ENCODE measurements around the gene TSPAN7. TPM values are rescaled to one million over a fixed set of nuclear protein-coding genes. Genes with fewer than 3 reads are reported as not detected.

TSPAN7 gene
- total and polyA plus RNA-seq, 2 donors from 2014 or later, result 44.9 to 98.3 TPM

DNA sequence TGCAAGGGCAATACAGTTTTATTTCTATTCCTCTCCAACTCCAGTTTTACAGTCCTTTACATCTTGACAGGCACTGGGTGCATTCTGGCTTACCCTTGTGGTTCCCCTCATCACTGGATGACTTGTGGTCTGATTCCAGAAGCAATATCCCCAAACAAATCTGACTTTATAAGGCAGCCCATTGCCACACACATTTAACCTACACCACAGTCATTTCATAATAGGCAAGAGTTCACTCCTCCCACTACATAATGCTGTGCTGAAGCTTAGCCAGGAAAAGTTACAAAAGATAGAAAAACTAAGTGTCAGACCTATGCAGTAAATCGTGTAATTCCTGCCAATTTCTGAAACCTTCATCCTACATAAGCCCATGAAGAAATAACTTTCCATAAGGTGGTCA, 157.0 kb downstream of the TSPAN7 start:
- FAIRE-seq (no peak), DNase-seq (no peak)
- H3K9me3 ChIP-seq (ENCODE audit: control insufficient read depth in 2 of 3, insufficient read depth in 1 of 3, low read length in 3 of 3), result no peaks in the 10 kb centered on the region
- no peaks in the 10 kb centered on the region for H3K4me1 ChIP-seq (ENCODE audit: control insufficient read depth in 2 of 3, insufficient read depth in 2 of 3, low read depth in 1 of 3, low read length in 3 of 3)
- intact Hi-C loops (cut with DNase I), result no loop called here
- H3K36me3 ChIP-seq (ENCODE audit: control insufficient read depth in 2 of 3, insufficient read depth in 3 of 3, low read length in 3 of 3), result no peaks in the 10 kb centered on the region
- H3K4me3 ChIP-seq (ENCODE audit: low read length in 3 of 3), result no peak overlapping the region
- H3K27ac ChIP-seq (ENCODE audit: low read depth in 2 of 2, low read length in 2 of 2), result no peak overlapping the region
- TF ChIP-seq, protein P1, sequence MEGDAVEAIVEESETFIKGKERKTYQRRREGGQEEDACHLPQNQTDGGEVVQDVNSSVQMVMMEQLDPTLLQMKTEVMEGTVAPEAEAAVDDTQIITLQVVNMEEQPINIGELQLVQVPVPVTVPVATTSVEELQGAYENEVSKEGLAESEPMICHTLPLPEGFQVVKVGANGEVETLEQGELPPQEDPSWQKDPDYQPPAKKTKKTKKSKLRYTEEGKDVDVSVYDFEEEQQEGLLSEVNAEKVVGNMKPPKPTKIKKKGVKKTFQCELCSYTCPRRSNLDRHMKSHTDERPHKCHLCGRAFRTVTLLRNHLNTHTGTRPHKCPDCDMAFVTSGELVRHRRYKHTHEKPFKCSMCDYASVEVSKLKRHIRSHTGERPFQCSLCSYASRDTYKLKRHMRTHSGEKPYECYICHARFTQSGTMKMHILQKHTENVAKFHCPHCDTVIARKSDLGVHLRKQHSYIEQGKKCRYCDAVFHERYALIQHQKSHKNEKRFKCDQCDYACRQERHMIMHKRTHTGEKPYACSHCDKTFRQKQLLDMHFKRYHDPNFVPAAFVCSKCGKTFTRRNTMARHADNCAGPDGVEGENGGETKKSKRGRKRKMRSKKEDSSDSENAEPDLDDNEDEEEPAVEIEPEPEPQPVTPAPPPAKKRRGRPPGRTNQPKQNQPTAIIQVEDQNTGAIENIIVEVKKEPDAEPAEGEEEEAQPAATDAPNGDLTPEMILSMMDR (IDR thresholded peaks at IDR 0.05; ENCODE audit: borderline replicate concordance, extremely low read depth, insufficient read depth), result no peak
- H3K9ac ChIP-seq (ENCODE audit: low read length in 3 of 3), result no peak overlapping the region
- H3K27me3 ChIP-seq (ENCODE audit: control insufficient read depth, insufficient read depth, low read length), result no peaks in the 10 kb centered on the region

DNA sequence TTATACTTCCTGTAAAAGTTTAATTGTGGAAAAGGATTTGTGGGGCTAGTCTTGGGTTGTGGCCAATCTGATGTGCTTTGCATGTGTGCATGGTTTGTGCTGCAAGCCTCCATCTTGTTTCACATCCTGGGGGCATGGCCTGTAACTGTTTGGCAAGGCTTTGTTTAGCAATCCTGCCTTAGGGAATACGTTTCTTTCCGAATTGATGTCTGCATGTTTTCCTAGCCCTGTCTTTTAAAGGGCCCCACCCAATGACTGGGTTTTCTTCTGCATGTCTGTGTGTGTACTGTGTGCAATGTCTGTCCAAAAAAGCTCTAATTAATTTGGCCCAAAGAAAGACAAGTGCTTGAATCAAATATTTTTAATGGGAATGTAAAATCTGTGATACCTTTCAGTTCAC, 165.3 kb downstream of the TSPAN7 start:
- TF ChIP-seq, protein P1 (IDR thresholded peaks at IDR 0.05; ENCODE audit: borderline replicate concordance, extremely low read depth, insufficient read depth), result no peak
- no peaks in the 10 kb centered on the region for H3K36me3 ChIP-seq (ENCODE audit: control insufficient read depth in 2 of 3, insufficient read depth in 3 of 3, low read length in 3 of 3)
- no peaks in the 10 kb centered on the region for H3K9me3 ChIP-seq (ENCODE audit: control insufficient read depth in 2 of 3, insufficient read depth in 1 of 3, low read length in 3 of 3)
- intact Hi-C loops (cut with DNase I), result no loop called here
- H3K9ac ChIP-seq (ENCODE audit: low read length in 3 of 3), result no peak overlapping the region
- no peak for FAIRE-seq
- DNase-seq, result no peak
- no peak overlapping the region for H3K27ac ChIP-seq (ENCODE audit: low read depth in 2 of 2, low read length in 2 of 2)
- no peaks in the 10 kb centered on the region for H3K4me1 ChIP-seq (ENCODE audit: control insufficient read depth in 2 of 3, insufficient read depth in 2 of 3, low read depth in 1 of 3, low read length in 3 of 3)
- no peaks in the 10 kb centered on the region for H3K27me3 ChIP-seq (ENCODE audit: control insufficient read depth, insufficient read depth, low read length)
- H3K4me3 ChIP-seq (ENCODE audit: low read length in 3 of 3), result no peak overlapping the region

DNA sequence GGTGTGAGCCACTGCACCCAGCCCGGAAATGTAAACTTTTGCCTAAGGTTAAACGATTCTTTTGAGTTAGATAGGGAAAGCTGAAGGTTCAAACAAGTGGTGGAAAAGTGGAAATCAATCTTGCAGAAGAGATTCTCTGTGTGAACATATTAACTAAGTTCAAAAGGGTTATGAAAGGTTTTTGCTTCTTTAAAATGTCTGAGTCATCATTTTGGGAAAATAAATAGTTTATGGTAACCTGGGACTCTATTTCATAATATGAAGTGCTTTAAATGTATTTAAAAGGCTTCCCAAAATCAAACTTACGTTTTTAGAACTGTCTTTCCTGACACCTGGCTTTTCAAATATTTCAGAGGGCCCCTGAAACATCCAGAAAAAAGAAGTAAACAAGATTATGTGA, 166.3 kb downstream of the TSPAN7 start:
- no peak for FAIRE-seq

More for the DNA sequence above, 166.3 kb downstream of the TSPAN7 start:
- H3K9ac ChIP-seq (ENCODE audit: low read length in 3 of 3), result no peak overlapping the region
- H3K9me3 ChIP-seq (ENCODE audit: control insufficient read depth in 2 of 3, insufficient read depth in 1 of 3, low read length in 3 of 3), result no peaks in the 10 kb centered on the region
- no peaks in the 10 kb centered on the region for H3K4me1 ChIP-seq (ENCODE audit: control insufficient read depth in 2 of 3, insufficient read depth in 2 of 3, low read depth in 1 of 3, low read length in 3 of 3)
- no peaks in the 10 kb centered on the region for H3K36me3 ChIP-seq (ENCODE audit: control insufficient read depth in 2 of 3, insufficient read depth in 3 of 3, low read length in 3 of 3)
- H3K27me3 ChIP-seq (ENCODE audit: control insufficient read depth, insufficient read depth, low read length), result no peaks in the 10 kb centered on the region
- no peak for DNase-seq
- TF ChIP-seq, protein P1 (IDR thresholded peaks at IDR 0.05; ENCODE audit: borderline replicate concordance, extremely low read depth, insufficient read depth), result no peak
- no peak overlapping the region for H3K27ac ChIP-seq (ENCODE audit: low read depth in 2 of 2, low read length in 2 of 2)
- no peak overlapping the region for H3K4me3 ChIP-seq (ENCODE audit: low read length in 3 of 3)
- intact Hi-C loops (cut with DNase I), result no loop called here

Measured in kidney (tissue), 14 donors.